ENCODE results near the gene FANCG.

FANCG gene

GRCh38 chr9:35033101-35033500 is 46.6 kb downstream of the FANCG start:
- H3K4me3 ChIP-seq (ENCODE audit: low read length): no peak overlapping the region
- TF ChIP-seq ZNF274 (IDR thresholded peaks at IDR 0.05; ENCODE audit: low read depth, low read length): no peak

GRCh38 chr9:35029852-35030251 is 49.9 kb downstream of the FANCG start:
- TF ChIP-seq ZNF274 (IDR thresholded peaks at IDR 0.05; ENCODE audit: low read depth, low read length): no peak
- no peak overlapping the region for H3K4me3 ChIP-seq (ENCODE audit: low read length)

- no peak overlapping the region for H3K4me3 ChIP-seq (ENCODE audit: low read length)
- TF ChIP-seq ZNF274 (IDR thresholded peaks at IDR 0.05; ENCODE audit: low read depth, low read length): no peak
Observed at GRCh38 chr9:35029241-35029640, 50.5 kb downstream of the FANCG start.

- no peak overlapping the region for H3K4me3 ChIP-seq (ENCODE audit: low read length)
- no peak for TF ChIP-seq ZNF274 (IDR thresholded peaks at IDR 0.05; ENCODE audit: low read depth, low read length)
Observed at GRCh38 chr9:35028341-35028740, 51.4 kb downstream of the FANCG start.

GRCh38 chr9:35027860-35028259 is 51.9 kb downstream of the FANCG start:
- no peak overlapping the region for H3K4me3 ChIP-seq (ENCODE audit: low read length)
- no peak for TF ChIP-seq ZNF274 (IDR thresholded peaks at IDR 0.05; ENCODE audit: low read depth, low read length)

GRCh38 chr9:35027374-35027773 is 52.4 kb downstream of the FANCG start:
- TF ChIP-seq ZNF274 (IDR thresholded peaks at IDR 0.05; ENCODE audit: low read depth, low read length): no peak
- no peak overlapping the region for H3K4me3 ChIP-seq (ENCODE audit: low read length)

- no peak for TF ChIP-seq ZNF274 (IDR thresholded peaks at IDR 0.05; ENCODE audit: low read depth, low read length)
- H3K4me3 ChIP-seq (ENCODE audit: low read length): no peak overlapping the region
Observed at GRCh38 chr9:35026671-35027070, 53.1 kb downstream of the FANCG start.

Measured in GM08714 (cell line).